GM18508 (cell line): ENCODE data around the gene GSC.
"Not testable (repeated sequence)": the region's sequence is repeated elsewhere in the genome, so short reads cannot be mapped to it uniquely, and the experiment has no call there.

Source experiments
- ATAC-seq: cut with Tn5 transposase; IDR thresholded peaks from one replicate; pipeline ENCODE4 v1.9.1; 2021; ENCODE audit warnings: moderate number of reproducible peaks; ENCODE audit not compliant: insufficient read depth, unreplicated experiment

The GSC gene

DNA sequence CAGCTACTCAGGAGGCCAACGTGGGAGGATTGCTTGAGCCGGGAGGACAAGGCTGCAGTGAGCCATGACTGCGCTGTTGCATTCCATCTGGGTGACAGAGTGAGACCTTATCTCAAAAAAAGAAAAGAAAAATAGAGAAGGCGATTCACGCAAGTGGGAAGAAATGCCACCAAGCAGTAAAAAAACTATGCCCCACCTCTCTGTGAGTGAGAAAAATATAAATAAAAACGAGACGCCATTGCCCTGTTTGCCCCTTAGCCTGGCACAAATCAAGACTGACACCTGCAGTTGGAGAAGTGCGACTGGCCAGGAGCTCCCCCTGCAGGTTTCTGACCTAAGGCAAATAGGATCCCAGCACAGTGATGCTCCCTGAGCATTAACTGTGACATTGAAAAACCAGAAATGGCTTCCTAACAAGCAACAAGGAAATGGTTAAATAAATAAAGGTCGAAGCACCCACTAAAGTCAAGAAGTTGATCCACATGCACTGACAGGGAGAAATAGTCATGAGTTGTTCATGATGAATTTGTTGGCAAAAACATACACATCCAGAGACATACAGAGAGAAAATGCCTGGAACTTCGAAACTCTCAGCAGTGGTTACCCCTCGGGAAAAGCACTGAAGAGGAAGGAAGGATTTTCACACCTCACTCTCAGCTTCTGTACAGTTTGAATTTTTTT is 21.1 kb downstream of the GSC start:
- ATAC-seq, result no peak

DNA sequence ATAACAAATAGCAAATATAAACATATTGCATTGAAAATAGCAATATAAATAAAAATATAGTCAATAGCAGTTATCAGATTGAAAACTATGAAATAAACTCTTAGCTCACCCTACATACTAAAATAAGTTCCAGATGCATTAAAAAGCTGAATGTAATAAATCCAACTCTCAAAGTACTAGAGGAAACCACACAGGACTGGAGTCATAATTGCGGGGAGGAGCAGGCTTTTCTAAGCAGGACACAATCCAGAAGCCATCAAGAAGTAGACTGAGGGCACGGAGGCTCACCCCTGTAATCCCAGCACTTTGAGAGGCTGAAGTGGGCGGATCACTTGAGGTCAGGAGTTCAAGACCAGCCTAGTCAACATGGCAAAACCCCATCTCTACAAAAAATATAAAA is 22.2 kb downstream of the GSC start:
- no peak for ATAC-seq

DNA sequence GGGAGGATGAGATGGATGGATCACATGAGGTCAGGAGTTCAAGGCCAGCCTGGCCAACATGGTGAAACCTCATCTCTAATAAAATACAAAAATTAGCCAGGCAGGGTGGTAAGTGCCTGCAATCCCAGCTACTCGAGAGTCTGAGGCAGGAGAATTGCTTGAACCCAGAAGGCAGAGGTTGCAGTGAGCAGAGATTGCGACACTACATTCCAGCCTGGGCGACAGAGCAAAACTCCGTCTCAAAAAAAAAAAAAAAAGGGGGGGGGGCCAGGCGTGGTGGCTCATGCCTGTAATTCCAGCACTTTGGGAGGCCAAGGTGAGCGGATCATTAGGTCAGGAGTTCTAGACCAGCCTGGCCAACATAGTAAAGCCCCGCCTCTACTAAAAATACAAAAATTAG is 22.8 kb downstream of the GSC start:
- not testable (repeated sequence) for ATAC-seq

DNA sequence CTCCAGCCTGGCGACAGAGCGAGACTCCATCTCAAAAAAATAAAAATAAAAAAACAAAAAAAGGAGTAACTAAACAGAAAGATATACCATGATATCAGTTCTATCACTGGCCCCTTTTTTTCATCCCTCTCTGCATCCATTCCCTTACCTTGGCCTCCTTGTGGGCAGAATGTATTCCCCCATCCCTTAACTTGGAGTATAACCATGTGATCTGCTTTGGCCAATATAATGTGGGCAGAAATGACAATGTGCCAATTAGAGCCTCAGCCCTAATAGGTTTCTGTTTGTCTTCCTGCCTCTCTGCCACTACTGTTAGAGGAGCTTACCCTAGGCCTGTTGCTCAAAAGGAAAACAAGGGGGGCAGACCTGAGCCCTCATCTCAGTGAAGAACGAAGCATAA is 23.8 kb downstream of the GSC start:
- no peak for ATAC-seq

DNA sequence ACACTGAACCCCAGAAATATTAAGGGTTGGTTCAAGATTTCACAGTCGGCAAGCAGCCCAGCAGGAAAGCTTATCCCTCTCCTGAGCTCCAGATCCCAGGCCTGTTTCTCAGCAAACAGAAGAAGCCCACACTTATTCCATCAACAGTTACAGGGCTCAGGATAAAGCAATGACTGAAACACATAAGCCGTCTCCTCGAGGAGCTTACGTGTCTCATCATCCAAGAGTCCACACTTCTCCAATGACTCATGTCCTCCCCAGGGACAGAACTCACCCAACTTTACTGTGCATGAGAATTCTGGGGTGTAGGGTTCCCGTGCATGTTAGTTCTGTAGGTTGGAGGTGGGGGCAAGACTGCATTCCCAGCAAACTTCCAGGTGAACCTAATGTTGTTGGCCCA is 31.2 kb downstream of the GSC start:
- ATAC-seq, result no peak

DNA sequence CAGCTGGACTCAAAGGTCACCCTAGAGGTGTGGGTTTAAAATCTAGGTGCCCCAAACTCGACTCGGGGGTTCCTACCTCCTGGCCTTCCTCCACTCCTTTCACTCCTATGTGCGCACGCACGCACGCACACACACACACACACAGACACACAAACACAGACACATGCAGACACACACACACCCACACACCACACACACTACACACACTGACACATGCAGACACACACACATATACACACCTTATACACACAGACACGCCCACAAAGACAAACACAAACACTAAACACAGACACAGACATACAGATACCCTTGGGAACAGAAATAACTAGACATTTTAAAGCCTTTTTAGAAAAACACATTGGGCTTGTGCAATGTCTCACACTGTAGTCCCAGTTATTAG is 31.8 kb downstream of the GSC start:
- no peak for ATAC-seq

DNA sequence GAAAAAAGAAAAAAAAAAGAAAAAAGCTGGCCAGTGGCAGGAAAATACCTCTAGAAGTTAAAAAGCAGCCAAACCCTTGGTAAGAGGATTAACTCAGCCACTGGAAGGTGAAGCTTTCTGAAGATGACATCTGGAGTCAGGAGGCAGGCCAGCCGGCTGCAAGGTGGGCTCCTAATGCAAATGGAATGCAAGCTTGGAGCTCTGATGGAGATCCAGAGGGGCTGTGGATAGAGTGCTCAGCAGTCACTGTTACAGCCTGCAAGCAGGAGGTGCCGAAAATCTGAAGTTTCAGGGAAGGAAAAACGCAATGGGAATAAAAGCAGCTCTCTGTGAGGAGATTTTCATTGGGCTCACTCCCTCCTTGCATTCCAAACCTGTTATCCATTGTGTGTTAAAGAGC is 41.0 kb downstream of the GSC start:
- ATAC-seq, result no peak

DNA sequence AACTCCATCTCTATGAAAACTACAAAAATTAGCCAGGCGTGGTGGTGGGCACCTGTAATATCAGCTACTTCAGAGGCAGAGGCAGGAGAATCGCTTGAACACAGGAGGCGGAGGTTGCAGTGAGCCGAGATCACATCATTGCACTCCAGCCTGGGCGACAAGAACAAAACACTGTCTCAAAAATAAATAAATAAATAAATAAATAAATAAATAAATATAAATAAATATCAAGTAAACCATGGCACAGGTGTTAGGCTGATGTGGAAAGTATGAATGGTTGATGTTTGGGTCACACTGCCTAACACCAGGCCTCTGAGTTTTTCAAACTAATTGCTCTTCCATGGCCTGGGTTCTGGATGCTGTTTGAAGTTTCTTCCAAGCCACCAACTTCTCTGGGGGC is 41.5 kb downstream of the GSC start:
- ATAC-seq, result not testable (repeated sequence)

DNA sequence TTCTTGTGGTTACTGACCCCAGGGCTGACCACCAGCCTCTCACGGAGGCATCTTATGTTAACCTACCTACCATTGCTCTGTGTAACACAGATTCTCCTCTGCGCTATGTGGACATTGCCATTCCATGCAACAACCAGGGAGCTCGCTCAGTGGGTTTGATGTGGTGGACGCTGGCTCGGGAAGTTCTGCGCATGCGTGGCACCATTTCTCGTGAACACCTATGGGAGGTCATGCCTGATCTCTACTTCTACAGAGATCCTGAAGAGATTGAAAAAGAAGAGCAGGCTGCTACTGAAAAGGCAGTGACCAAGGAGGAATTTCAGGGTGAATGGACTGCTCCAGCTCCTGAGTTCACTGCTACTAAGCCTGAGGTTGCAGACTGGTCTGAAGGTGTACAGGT is 43.3 kb downstream of the GSC start:
- ATAC-seq, result not testable (repeated sequence)

DNA sequence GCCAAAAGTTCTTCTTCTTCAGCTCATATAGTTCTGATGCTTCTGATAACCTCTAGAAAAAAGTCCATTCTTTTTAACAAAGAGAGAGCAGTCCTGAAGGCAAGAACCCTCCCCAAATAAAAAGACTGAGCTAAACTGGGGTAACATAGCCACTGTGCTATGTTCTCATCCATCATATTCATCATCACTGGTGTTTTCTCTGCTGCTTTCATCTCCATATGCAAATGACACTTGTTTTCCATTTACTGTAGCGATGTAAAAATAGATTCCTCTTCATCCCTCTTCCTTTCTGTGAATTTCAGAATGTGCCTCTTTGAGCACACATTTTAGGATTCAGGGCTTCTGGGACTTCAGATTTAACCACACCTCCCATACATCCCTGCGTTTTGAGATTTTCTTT is 44.9 kb downstream of the GSC start:
- no peak for ATAC-seq

DNA sequence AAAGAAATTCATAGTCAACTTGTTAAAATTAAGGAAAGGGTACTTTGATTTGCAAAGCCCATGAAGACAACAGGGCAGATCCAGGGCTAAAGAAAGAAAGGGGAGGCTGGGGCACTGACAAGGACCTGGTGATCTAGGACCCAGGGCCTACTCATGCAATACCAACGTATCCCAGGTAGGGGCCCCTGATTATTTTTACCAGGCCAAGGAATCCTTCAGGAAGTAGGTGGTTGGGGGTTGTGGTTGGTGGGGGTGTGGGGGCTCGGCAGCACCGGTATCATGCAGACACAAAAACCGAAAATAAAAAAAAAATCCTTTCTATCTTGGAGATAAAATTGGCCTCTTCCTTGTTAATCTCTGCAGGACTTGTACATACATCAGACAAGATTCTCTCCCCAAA is 47.5 kb downstream of the GSC start:
- no peak for ATAC-seq
